BLaER1 treated with 17β-estradiol and CSF1 and Interleukin-3, amounts not matched to agents 10 nM and 100 nM (cell line): ENCODE data around the gene PYGL.
"Not testable (repeated sequence)": the region's sequence is repeated elsewhere in the genome, so short reads cannot be mapped to it uniquely, and the experiment has no call there.

ENCODE experiments used
- H3K27ac ChIP-seq, 11 experiments: shearing (Covaris generic); formaldehyde crosslinking; 2 replicates each; pipeline ENCODE4 v1.8.1; 2022
- H3K27me3 ChIP-seq, 11 experiments: shearing (Covaris generic); formaldehyde crosslinking; 2 replicates each; pipeline ENCODE4 v1.8.1; 2022
- H3K36me3 ChIP-seq, 11 experiments: shearing (Covaris generic); formaldehyde crosslinking; 2 replicates each; pipeline ENCODE4 v1.8.1; 2022
- H3K4me1 ChIP-seq, 10 experiments: shearing (Covaris generic); formaldehyde crosslinking; 2 replicates each; pipeline ENCODE4 v1.8.1; 2022
- H3K4me2 ChIP-seq, 11 experiments: shearing (Covaris generic); formaldehyde crosslinking; 2 replicates each; pipeline ENCODE4 v1.8.1; 2022
- H3K4me3 ChIP-seq, 10 experiments: shearing (Covaris generic); formaldehyde crosslinking; 2 replicates each; pipeline ENCODE4 v1.8.1; 2022
- H3K9ac ChIP-seq, 11 experiments: shearing (Covaris generic); formaldehyde crosslinking; 2 replicates each; pipeline ENCODE4 v1.8.1; 2022
- H3K9me3 ChIP-seq, 11 experiments: shearing (Covaris generic); formaldehyde crosslinking; replicated peaks in 1 of 11; 2 replicates each; pipeline ENCODE4 v1.8.1; 2022
- H4K20me1 ChIP-seq, 11 experiments: shearing (Covaris generic); formaldehyde crosslinking; 2 replicates each; pipeline ENCODE4 v1.8.1; 2022
- Cebpa-rat ChIP-seq, 11 experiments: shearing (Covaris generic); IDR thresholded peaks; 2 replicates each; pipeline ENCODE4 v1.8.1; 2022

Gene PYGL

DNA sequence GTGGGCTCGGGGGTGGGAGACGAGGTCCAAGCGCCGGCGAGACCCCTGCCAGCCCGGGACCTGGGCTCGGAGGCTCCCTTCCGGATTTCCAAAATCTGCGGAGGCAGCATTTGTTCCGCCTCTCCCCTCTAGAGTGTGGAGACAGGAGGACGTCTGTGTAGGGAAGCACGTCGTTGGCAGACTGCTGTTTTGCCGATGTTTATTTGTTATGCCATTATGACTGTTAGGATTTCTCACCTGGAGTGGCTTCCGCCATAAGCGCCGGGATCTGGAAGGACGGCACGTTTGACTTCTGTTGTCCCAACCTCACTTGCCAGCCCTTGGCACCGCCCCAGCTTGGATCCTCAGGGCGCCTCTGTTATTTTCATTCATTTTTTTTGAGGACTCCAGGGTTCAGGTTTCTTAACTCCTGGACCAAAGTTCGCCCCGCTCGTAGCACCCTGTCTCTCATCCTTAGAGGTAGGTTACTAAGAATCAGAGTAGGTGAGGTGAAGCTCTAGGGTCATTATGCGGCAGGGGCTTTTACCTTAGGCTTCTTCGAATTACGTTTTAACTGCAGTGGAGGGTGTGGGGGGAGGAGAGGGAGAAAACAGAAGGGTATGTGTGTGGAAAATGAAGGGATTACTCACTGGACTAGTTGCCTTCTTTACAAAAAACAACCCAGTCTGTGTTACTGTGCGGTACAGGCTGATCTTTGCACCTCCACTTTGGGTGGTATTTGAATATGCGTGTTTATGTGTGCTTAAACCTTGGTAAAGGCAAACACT is 547 bp upstream of the PYGL start:
- Histone ChIP-seq H4K20me1 (peaks cover 0 to 34% (median 0%) of the 10 kb centered on the region in 11 experiments; a peak in 4 of 22 replicates), H3K4me2 (peak overlapping the region; percentile 82 to 96 (median 89)), H3K27ac (peak overlapping the region in 6 of 11 experiments; percentile 49 to 84 (median 77); a peak in 12 of 22 replicates), H3K9ac (peak overlapping the region; percentile 44 to 94 (median 67); a peak in 21 of 22 replicates), H3K9me3 (peaks cover 8 to 35% (median 16%) of the 10 kb centered on the region in 11 experiments), H3K27me3 (peaks cover 0 to 49% (median 48%) of the 10 kb centered on the region in 11 experiments; a peak in 20 of 22 replicates), H3K4me1 (peaks cover 0 to 40% (median 16%) of the 10 kb centered on the region in 10 experiments; a peak in 18 of 20 replicates), H3K4me3 (peak overlapping the region; percentile 54 to 100 (median 68)), H3K36me3 (peaks cover 0 to 40% (median 0%) of the 10 kb centered on the region in 11 experiments; a peak in 8 of 22 replicates)
- no peak for TF ChIP-seq Cebpa-rat (IDR thresholded peaks at IDR 0.05)

DNA sequence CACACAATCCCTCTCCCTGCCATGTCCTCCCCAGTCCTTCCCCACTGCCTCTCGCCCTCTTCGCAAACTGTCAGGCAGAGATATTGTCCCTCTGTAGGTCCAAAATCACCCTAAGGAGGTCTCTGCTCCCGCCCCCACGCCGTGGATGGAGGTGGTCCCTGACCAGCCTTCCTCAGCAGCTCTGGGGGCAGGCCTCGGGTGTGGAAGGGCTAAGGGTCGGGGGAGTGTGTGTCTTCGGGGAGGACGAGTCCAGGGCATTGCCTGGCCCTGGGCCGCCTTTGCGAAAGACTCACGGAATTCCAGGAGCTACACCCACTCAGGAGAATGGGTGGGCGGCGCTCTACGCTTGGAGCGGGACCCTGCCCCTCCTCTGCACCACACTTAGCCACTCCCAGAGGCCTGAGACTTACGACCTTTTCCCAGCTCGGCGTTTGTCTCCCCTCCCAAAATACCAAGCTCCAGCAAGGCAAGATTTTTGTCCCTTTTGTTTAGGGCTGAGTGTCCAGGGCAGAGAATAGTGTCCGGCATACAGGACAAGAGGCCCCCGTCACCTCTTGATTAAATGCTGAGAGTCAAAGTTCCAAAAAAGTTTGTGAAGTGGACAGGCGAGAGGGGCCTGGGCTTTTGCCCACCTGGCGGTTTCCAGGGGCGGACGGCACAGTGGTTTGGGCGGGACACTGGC is 881 bp downstream of the PYGL start:
- Histone ChIP-seq H3K27me3 (peaks cover 0 to 49% (median 48%) of the 10 kb centered on the region in 11 experiments; a peak in 20 of 22 replicates), H3K4me3 (peak overlapping the region; percentile 54 to 100 (median 68); a peak in 18 of 20 replicates), H3K4me2 (peak overlapping the region; percentile 82 to 96 (median 89)), H4K20me1 (peaks cover 0 to 44% (median 0%) of the 10 kb centered on the region in 11 experiments; a peak in 4 of 22 replicates), H3K9me3 (peaks cover 0 to 26% (median 6%) of the 10 kb centered on the region in 11 experiments; a peak in 16 of 22 replicates), H3K36me3 (peaks cover 0 to 52% (median 0%) of the 10 kb centered on the region in 11 experiments; a peak in 8 of 22 replicates), H3K9ac (peak overlapping the region in 6 of 11 experiments; percentile 63 to 94 (median 84); a peak in 12 of 22 replicates), H3K27ac (peak overlapping the region in 5 of 11 experiments; percentile 72 to 84 (median 79); a peak in 9 of 22 replicates), H3K4me1 (peaks cover 0 to 55% (median 16%) of the 10 kb centered on the region in 10 experiments; a peak in 19 of 20 replicates)
- no peak for TF ChIP-seq Cebpa-rat (IDR thresholded peaks at IDR 0.05)

DNA sequence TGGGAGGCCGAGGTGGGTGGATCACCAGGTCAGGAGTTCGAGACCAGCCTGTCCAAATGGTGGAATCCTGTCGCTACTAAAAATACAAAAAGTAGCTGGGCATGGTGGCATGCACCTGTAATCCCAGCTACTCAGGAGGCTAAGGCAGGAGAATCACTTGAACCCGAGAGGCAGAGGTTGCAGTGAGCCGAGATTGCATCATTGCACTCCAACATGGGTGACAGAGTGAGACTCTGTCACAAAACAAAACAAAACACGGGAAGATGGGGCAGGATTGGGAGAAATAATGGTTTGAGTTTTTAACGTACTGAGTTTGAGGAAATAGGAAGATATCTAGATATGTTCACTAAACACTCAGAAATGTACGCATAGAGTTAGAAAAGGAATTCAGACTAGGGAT is 2.6 kb downstream of the PYGL start:
- Histone ChIP-seq H3K9ac (peak overlapping the region in 3 of 11 experiments; percentile 42 to 64 (median 60); a peak in 4 of 22 replicates), H3K4me3 (peak overlapping the region in 4 of 10 experiments; percentile 54 to 100 (median 92); a peak in 8 of 20 replicates), H3K4me1 (peaks cover 5 to 69% (median 29%) of the 10 kb centered on the region in 10 experiments), H3K36me3 (peaks cover 0 to 64% (median 0%) of the 10 kb centered on the region in 11 experiments; a peak in 8 of 22 replicates), H3K9me3 (peaks cover 0 to 20% (median 0%) of the 10 kb centered on the region in 11 experiments; a peak in 5 of 22 replicates), H4K20me1 (peaks cover 0 to 48% (median 0%) of the 10 kb centered on the region in 11 experiments; a peak in 4 of 22 replicates), H3K27me3 (peaks cover 0 to 49% (median 48%) of the 10 kb centered on the region in 11 experiments; a peak in 20 of 22 replicates), H3K4me2 (peak overlapping the region in 5 of 11 experiments; percentile 20 to 94 (median 82); a peak in 9 of 22 replicates)
- H3K27ac ChIP-seq, result not testable (repeated sequence)

DNA sequence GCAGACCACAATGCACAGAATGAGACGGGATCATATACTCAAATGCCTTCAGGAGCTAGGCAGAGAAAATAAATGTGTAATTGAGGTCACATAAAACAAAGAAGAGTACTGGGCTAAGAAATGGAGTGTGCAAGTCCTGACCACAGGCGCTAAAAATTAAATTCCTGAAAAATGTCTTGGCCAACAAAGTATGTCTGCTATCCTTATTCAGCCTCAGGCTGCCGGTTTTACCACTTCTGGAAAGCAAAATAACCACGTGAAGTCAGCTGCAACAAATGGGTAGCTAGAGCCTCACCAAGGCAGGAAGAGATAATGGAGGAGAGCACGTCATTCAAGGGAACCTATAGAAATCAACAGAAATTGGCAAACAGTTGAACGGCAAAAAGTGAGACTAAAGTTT is 3.1 kb downstream of the PYGL start:
- Histone ChIP-seq H3K36me3 (peaks cover 0 to 69% (median 0%) of the 10 kb centered on the region in 11 experiments; a peak in 8 of 22 replicates), H3K9me3 (peaks cover 0 to 20% (median 0%) of the 10 kb centered on the region in 11 experiments; a peak in 5 of 22 replicates), H3K4me2 (peak overlapping the region in 5 of 11 experiments; percentile 20 to 94 (median 82); a peak in 10 of 22 replicates), H3K4me1 (peaks cover 5 to 70% (median 33%) of the 10 kb centered on the region in 10 experiments), H3K27me3 (peaks cover 0 to 49% (median 48%) of the 10 kb centered on the region in 11 experiments; a peak in 20 of 22 replicates), H3K27ac (no peak overlapping the region), H3K9ac (peak overlapping the region in 3 of 11 experiments; percentile 42 to 64 (median 60); a peak in 4 of 22 replicates), H3K4me3 (peak overlapping the region in 4 of 10 experiments; percentile 54 to 100 (median 92); a peak in 7 of 20 replicates), H4K20me1 (peaks cover 0 to 50% (median 0%) of the 10 kb centered on the region in 11 experiments; a peak in 4 of 22 replicates)
- no peak for TF ChIP-seq Cebpa-rat (IDR thresholded peaks at IDR 0.05)

DNA sequence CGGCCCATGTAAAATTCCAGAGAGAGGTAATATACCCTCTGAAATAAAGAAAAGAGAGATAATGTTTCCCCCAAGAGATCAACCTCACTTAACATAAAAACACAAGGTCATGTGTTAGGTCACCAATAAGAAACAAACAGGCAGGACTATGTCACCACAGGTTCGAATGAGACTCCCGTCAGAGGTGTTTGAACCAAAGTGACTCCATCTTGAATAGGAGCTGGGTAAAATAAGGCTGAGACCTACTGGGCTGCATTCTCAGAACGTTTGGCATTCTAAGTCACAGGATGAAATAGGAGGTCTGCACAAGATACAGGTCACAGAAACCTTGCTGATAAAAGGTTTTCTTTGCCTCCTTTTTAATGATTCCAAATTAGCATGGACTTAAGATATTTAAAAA is 6.5 kb downstream of the PYGL start:
- Histone ChIP-seq H3K9ac (peak overlapping the region in 5 of 11 experiments; percentile 40 to 65 (median 55); a peak in 7 of 22 replicates), H3K4me2 (peak overlapping the region in 7 of 11 experiments; percentile 26 to 94 (median 70); a peak in 12 of 22 replicates), H3K4me3 (peak overlapping the region in 3 of 10 experiments; percentile 17 to 27 (median 24); a peak in 3 of 20 replicates), H3K4me1 (peaks cover 0 to 94% (median 22%) of the 10 kb centered on the region in 10 experiments; a peak in 13 of 20 replicates), H4K20me1 (peaks cover 0 to 43% (median 0%) of the 10 kb centered on the region in 11 experiments; a peak in 4 of 22 replicates), H3K36me3 (peaks cover 0 to 95% (median 0%) of the 10 kb centered on the region in 11 experiments; a peak in 9 of 22 replicates), H3K9me3 (peaks cover 0 to 12% (median 0%) of the 10 kb centered on the region in 11 experiments; a peak in 3 of 22 replicates), H3K27ac (peak overlapping the region in 7 of 11 experiments; percentile 9 to 80 (median 66); a peak in 13 of 22 replicates), H3K27me3 (peaks cover 0 to 22% (median 19%) of the 10 kb centered on the region in 11 experiments; a peak in 19 of 22 replicates)
- no peak for TF ChIP-seq Cebpa-rat (IDR thresholded peaks at IDR 0.05)

DNA sequence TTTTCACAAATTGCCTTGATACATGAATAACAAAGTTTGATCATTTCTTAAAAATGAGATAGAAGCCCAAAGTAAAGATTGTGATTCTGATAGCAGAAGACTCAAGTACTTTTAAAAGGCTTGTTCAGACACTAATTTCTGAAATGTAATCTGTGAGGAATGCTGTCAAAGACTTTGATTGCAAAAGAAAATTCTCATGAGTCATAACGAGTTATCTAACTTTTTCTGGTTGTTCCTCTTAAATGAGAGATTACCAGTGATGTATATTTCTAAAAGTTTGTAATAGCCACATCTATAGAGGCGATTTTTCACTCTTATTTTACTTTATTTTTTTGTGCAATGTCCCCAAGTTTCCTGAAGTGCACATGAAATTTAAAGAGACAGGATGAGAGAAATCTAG is 7.0 kb downstream of the PYGL start:
- Histone ChIP-seq H3K36me3 (peaks cover 0 to 95% (median 0%) of the 10 kb centered on the region in 11 experiments; a peak in 9 of 22 replicates), H3K4me3 (peak overlapping the region in 3 of 10 experiments; percentile 20 to 27 (median 24); a peak in 2 of 20 replicates), H3K9me3 (peaks cover 0 to 12% (median 0%) of the 10 kb centered on the region in 11 experiments; a peak in 3 of 22 replicates), H3K27me3 (peaks cover 0 to 17% (median 14%) of the 10 kb centered on the region in 11 experiments; a peak in 19 of 22 replicates), H3K27ac (peak overlapping the region in 9 of 11 experiments; percentile 5 to 80 (median 65); a peak in 14 of 22 replicates), H3K9ac (peak overlapping the region in 5 of 11 experiments; percentile 45 to 65 (median 55); a peak in 11 of 22 replicates), H3K4me1 (peaks cover 0 to 99% (median 27%) of the 10 kb centered on the region in 10 experiments; a peak in 13 of 20 replicates), H4K20me1 (peaks cover 0 to 40% (median 0%) of the 10 kb centered on the region in 11 experiments; a peak in 4 of 22 replicates), H3K4me2 (peak overlapping the region in 7 of 11 experiments; percentile 26 to 94 (median 70); a peak in 13 of 22 replicates)
- TF ChIP-seq Cebpa-rat (IDR thresholded peaks at IDR 0.05), result no peak

DNA sequence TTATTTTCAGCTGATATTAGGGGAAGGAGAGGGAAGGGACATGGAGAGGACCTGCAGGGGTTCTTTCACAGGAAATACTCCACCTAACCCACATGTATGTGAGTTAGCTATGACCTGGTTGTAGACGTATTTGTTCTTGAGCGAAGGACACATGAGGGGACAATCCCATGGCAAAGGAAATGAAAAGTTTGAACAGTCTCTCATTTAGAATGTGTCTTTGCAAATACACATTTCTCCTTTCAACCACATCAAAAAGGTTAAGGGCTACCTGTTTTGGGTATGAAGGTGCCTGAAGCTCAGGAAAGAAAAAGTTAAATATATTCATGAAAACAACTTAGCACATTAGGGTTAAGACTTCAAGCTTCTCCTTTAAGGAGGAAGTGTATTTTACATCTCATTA is 7.4 kb downstream of the PYGL start:
- Histone ChIP-seq H4K20me1 (peaks cover 0 to 36% (median 0%) of the 10 kb centered on the region in 11 experiments; a peak in 4 of 22 replicates), H3K9ac (peak overlapping the region in 5 of 11 experiments; percentile 45 to 65 (median 55); a peak in 11 of 22 replicates), H3K36me3 (peaks cover 0 to 95% (median 0%) of the 10 kb centered on the region in 11 experiments; a peak in 9 of 22 replicates), H3K27ac (peak overlapping the region in 9 of 11 experiments; percentile 5 to 80 (median 65); a peak in 13 of 22 replicates), H3K4me1 (peaks cover 0 to 99% (median 31%) of the 10 kb centered on the region in 10 experiments; a peak in 13 of 20 replicates), H3K27me3 (peaks cover 0 to 13% (median 10%) of the 10 kb centered on the region in 11 experiments; a peak in 19 of 22 replicates), H3K4me2 (peak overlapping the region in 7 of 11 experiments; percentile 26 to 94 (median 70); a peak in 14 of 22 replicates), H3K4me3 (peak overlapping the region in 3 of 10 experiments; percentile 16 to 27 (median 20); a peak in 3 of 20 replicates), H3K9me3 (peaks cover 0 to 8% (median 0%) of the 10 kb centered on the region in 11 experiments; a peak in 2 of 22 replicates)
- no peak for TF ChIP-seq Cebpa-rat (IDR thresholded peaks at IDR 0.05)
